Keratinocyte (primary cell): ENCODE results near the gene PPM1H.
"Not testable (repeated sequence)": the region's sequence is repeated elsewhere in the genome, so short reads cannot be mapped to it uniquely, and the experiment has no call there.

Experiments used
- EZH2 ChIP-seq: IDR thresholded peaks from one replicate; pipeline ENCODE4 v1.6.1; 2012; ENCODE audit warnings: inconsistent platforms, mild to moderate bottlenecking, low read length, moderate library complexity
- TF ChIP-seq, protein P1 (sequence below), 3 experiments: IDR thresholded peaks in 1 of 3; conservative IDR thresholded peaks in 1 of 3; optimal IDR thresholded peaks in 1 of 3; 2 replicates in 2 of 3; 3 replicates in 1 of 3; pipeline versions ENCODE3 to v1.5.1; 2011; ENCODE audit warnings: low read length in 3 of 3, mild to moderate bottlenecking in 3 of 3, moderate library complexity in 2 of 3, control low read depth in 1 of 3, inconsistent platforms in 1 of 3; ENCODE audit not compliant: insufficient read depth in 2 of 3; ENCODE audit errors: extremely low read depth in 1 of 3

DNA sequence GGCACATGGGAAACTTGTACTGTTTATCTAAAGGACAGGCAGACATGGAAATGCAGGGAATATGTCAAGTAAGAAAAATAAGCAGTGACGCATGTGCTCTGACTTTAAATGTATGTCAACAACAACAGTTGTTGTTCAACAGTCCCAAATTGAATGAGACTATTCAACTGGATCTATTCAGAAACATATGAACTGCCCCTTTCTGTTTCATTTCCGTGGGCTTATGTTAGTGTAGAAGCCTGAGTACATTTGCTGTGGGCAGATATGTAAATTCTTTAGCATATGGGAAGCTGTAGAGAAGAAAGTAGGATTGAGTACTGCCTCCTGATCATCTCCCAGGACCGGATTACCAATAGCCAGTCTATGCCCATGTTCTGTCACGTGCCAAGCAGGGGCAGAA is 7.4 kb upstream of the PPM1H start:
- TF ChIP-seq, protein P1, sequence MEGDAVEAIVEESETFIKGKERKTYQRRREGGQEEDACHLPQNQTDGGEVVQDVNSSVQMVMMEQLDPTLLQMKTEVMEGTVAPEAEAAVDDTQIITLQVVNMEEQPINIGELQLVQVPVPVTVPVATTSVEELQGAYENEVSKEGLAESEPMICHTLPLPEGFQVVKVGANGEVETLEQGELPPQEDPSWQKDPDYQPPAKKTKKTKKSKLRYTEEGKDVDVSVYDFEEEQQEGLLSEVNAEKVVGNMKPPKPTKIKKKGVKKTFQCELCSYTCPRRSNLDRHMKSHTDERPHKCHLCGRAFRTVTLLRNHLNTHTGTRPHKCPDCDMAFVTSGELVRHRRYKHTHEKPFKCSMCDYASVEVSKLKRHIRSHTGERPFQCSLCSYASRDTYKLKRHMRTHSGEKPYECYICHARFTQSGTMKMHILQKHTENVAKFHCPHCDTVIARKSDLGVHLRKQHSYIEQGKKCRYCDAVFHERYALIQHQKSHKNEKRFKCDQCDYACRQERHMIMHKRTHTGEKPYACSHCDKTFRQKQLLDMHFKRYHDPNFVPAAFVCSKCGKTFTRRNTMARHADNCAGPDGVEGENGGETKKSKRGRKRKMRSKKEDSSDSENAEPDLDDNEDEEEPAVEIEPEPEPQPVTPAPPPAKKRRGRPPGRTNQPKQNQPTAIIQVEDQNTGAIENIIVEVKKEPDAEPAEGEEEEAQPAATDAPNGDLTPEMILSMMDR (optimal IDR thresholded peaks at IDR 0.05 in 1 of 3, IDR thresholded peaks at IDR 0.05 in 1 of 3, conservative IDR thresholded peaks at IDR 0.05 in 1 of 3; ENCODE audit: extremely low read depth in 1 of 3, insufficient read depth in 2 of 3, low read length in 3 of 3): not testable (repeated sequence)
- not testable (repeated sequence) for TF ChIP-seq EZH2
